Measurements from ENCODE around the gene GGNBP2.

GGNBP2 gene

GRCh38 chr17:36523113-36523512 lies 21.6 kb upstream of the GGNBP2 start:
- H3K4me3 ChIP-seq (IDR thresholded peaks at IDR 0.05; ENCODE audit: insufficient read depth, low read depth, low read length), result no peak overlapping the region
- H3K79me2 ChIP-seq (ENCODE audit: insufficient read depth, low read depth), result no peaks in the 10 kb centered on the region
- H4K20me1 ChIP-seq (ENCODE audit: insufficient read depth), result no peaks in the 10 kb centered on the region
- TF ChIP-seq, protein P1, sequence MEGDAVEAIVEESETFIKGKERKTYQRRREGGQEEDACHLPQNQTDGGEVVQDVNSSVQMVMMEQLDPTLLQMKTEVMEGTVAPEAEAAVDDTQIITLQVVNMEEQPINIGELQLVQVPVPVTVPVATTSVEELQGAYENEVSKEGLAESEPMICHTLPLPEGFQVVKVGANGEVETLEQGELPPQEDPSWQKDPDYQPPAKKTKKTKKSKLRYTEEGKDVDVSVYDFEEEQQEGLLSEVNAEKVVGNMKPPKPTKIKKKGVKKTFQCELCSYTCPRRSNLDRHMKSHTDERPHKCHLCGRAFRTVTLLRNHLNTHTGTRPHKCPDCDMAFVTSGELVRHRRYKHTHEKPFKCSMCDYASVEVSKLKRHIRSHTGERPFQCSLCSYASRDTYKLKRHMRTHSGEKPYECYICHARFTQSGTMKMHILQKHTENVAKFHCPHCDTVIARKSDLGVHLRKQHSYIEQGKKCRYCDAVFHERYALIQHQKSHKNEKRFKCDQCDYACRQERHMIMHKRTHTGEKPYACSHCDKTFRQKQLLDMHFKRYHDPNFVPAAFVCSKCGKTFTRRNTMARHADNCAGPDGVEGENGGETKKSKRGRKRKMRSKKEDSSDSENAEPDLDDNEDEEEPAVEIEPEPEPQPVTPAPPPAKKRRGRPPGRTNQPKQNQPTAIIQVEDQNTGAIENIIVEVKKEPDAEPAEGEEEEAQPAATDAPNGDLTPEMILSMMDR (conservative IDR thresholded peaks at IDR 0.05; ENCODE audit: low read depth, low read length), result no peak
- H2AFZ ChIP-seq (ENCODE audit: low read depth), result no peak overlapping the region
- H3K4me1 ChIP-seq (ENCODE audit: low read depth, poor library complexity, severe bottlenecking), result peaks cover 11% of the 10 kb centered on the region
- no peak overlapping the region for H3K27ac ChIP-seq
- peaks cover 14% of the 10 kb centered on the region; the same call in 1 of the 2 replicates for H3K36me3 ChIP-seq (ENCODE audit: insufficient read depth)
- no peaks in the 10 kb centered on the region for H3K27me3 ChIP-seq (ENCODE audit: insufficient read depth, low read depth)
- H3K4me2 ChIP-seq, result no peak overlapping the region
- no peak overlapping the region for H3K9ac ChIP-seq

GRCh38 chr17:36524428-36524876 lies 20.3 kb upstream of the GGNBP2 start:
- Histone ChIP-seq H4K20me1 (ENCODE audit: insufficient read depth) (no peaks in the 10 kb centered on the region), H3K79me2 (ENCODE audit: insufficient read depth, low read depth) (no peaks in the 10 kb centered on the region), H3K36me3 (ENCODE audit: insufficient read depth) (peaks cover 14% of the 10 kb centered on the region; the same call in 1 of the 2 replicates), H3K4me1 (ENCODE audit: low read depth, poor library complexity, severe bottlenecking) (peaks cover 8% of the 10 kb centered on the region), H2AFZ (ENCODE audit: low read depth) (no peak overlapping the region), H3K9ac (no peak overlapping the region), H3K27me3 (ENCODE audit: insufficient read depth, low read depth) (no peaks in the 10 kb centered on the region), H3K4me2 (no peak overlapping the region), H3K4me3 (IDR thresholded peaks at IDR 0.05; ENCODE audit: insufficient read depth, low read depth, low read length) (no peak overlapping the region), H3K27ac (no peak overlapping the region)
- TF ChIP-seq, protein P1 (conservative IDR thresholded peaks at IDR 0.05; ENCODE audit: low read depth, low read length), result no peak

DNA sequence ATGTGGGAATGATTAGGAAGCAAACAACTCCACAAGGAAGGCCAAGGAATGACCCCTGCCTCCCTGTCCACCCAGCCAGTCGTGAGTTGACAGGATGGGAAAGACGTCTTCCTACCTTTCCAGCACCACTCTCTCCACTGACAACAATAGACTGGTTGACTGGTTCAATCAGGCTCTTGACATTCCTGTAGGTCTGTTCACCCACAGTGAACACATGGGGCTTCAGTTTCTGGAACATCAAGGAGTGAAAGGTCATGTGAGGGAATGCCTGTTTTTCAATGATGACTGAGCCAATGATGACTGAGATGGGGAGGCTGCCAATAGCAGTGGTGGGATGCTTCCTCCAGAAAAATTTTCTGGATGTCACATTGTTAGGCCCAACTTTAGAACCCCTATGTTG lies 19.6 kb upstream of the GGNBP2 start:
- Histone ChIP-seq H3K27me3 (ENCODE audit: insufficient read depth, low read depth) (no peaks in the 10 kb centered on the region), H3K79me2 (ENCODE audit: insufficient read depth, low read depth) (no peaks in the 10 kb centered on the region), H3K4me3 (IDR thresholded peaks at IDR 0.05; ENCODE audit: insufficient read depth, low read depth, low read length) (no peak overlapping the region), H3K4me1 (ENCODE audit: low read depth, poor library complexity, severe bottlenecking) (peaks cover 8% of the 10 kb centered on the region), H3K27ac (no peak overlapping the region), H3K9ac (no peak overlapping the region), H3K36me3 (ENCODE audit: insufficient read depth) (peaks cover 14% of the 10 kb centered on the region; the same call in 1 of the 2 replicates), H2AFZ (ENCODE audit: low read depth) (no peak overlapping the region), H4K20me1 (ENCODE audit: insufficient read depth) (no peaks in the 10 kb centered on the region), H3K4me2 (no peak overlapping the region)
- TF ChIP-seq, protein P1 (conservative IDR thresholded peaks at IDR 0.05; ENCODE audit: low read depth, low read length), result no peak

DNA sequence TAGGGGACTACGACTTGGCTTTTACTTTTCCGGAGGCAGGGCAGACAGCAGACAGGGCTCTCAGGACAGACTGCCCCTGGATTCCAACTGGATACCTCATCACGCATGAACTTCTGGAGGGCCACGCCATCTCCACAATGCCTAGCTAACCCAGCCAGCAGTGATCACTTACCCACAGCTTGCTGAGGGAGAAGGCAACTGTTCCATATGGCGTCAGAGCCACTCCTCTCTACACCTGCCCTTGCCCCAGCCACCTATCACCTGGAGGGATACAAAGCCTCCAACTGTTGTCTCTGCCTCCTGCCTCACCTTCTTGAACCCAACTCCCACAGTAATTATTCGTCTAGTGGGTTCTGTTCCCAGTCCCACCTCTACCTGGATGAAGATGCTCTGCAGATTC lies 18.8 kb upstream of the GGNBP2 start:
- Histone ChIP-seq H4K20me1 (ENCODE audit: insufficient read depth) (no peaks in the 10 kb centered on the region), H3K9ac (no peak overlapping the region), H3K27me3 (ENCODE audit: insufficient read depth, low read depth) (no peaks in the 10 kb centered on the region), H3K79me2 (ENCODE audit: insufficient read depth, low read depth) (no peaks in the 10 kb centered on the region), H3K4me1 (ENCODE audit: low read depth, poor library complexity, severe bottlenecking) (peaks cover 8% of the 10 kb centered on the region), H3K27ac (no peak overlapping the region), H3K4me3 (IDR thresholded peaks at IDR 0.05; ENCODE audit: insufficient read depth, low read depth, low read length) (no peak overlapping the region), H3K4me2 (no peak overlapping the region), H3K36me3 (ENCODE audit: insufficient read depth) (peaks cover 12% of the 10 kb centered on the region; the same call in 1 of the 2 replicates), H2AFZ (ENCODE audit: low read depth) (no peak overlapping the region)
- TF ChIP-seq, protein P1 (conservative IDR thresholded peaks at IDR 0.05; ENCODE audit: low read depth, low read length), result no peak

All from KMS-11 (cell line).